Epithelial cell of proximal tubule (primary cell): Measurements from ENCODE around the gene QSOX1. TPM values are rescaled to one million over a fixed set of nuclear protein-coding genes. Genes with fewer than 3 reads are reported as not detected.

ENCODE experiments used
- DNase-seq: peaks from one replicate; pipeline ENCODE4 v3.0.0-alpha.2; 2011; ENCODE audit warnings: low read depth
- H3K4me3 ChIP-seq: 2 replicates; pipeline ENCODE4 v1.5.1; 2011; ENCODE audit warnings: low read depth, mild to moderate bottlenecking, low read length
- CTCF ChIP-seq: conservative IDR thresholded peaks from 2 replicates; pipeline ENCODE4 v1.5.1; 2012; ENCODE audit warnings: low read depth, mild to moderate bottlenecking, low read length
- total RNA-seq: library from RNA; depleted of rRNA; stranded (reverse); fragments of >200 nt; gene quantifications from 2 replicates; pipeline ENCODE4 v1.2.3, GENCODE V29; 2015

The QSOX1 gene
- total RNA-seq, 1 donor from 2014 or later: 247 TPM

GRCh38 chr1:180215856-180216625, 61.4 kb downstream of the QSOX1 start:
- H3K4me3 ChIP-seq: no peak overlapping the region
- no peak for DNase-seq
- TF ChIP-seq CTCF: no peak

- DNase-seq: no peak
- no peak overlapping the region for H3K4me3 ChIP-seq
- TF ChIP-seq CTCF: no peak
Observed at GRCh38 chr1:180217006-180217405, 62.3 kb downstream of the QSOX1 start.

- no peak for DNase-seq
- TF ChIP-seq CTCF: no peak
- H3K4me3 ChIP-seq: no peak overlapping the region
Observed at GRCh38 chr1:180218806-180219765, 64.4 kb downstream of the QSOX1 start.

GRCh38 chr1:180219776-180220175, 65.1 kb downstream of the QSOX1 start:
- no peak for TF ChIP-seq CTCF
- DNase-seq: no peak
- no peak overlapping the region for H3K4me3 ChIP-seq

GRCh38 chr1:180221462-180221861, 66.8 kb downstream of the QSOX1 start:
- no peak for TF ChIP-seq CTCF
- no peak overlapping the region for H3K4me3 ChIP-seq
- no peak for DNase-seq

GRCh38 chr1:180224902-180225301, 70.2 kb downstream of the QSOX1 start:
- no peak overlapping the region for H3K4me3 ChIP-seq
- no peak for TF ChIP-seq CTCF
- DNase-seq: no peak
